ENCODE measurements around the gene HERC6. TPM values are rescaled to one million over a fixed set of nuclear protein-coding genes. Genes with fewer than 3 reads are reported as not detected.

HERC6 gene
- total and polyA plus RNA-seq, 9 of the 15 experiments (the other 6 are each of a cell fraction or from before 2014, with no cell fraction given), result 0.01 to 0.68 (median 0.15) TPM

DNA sequence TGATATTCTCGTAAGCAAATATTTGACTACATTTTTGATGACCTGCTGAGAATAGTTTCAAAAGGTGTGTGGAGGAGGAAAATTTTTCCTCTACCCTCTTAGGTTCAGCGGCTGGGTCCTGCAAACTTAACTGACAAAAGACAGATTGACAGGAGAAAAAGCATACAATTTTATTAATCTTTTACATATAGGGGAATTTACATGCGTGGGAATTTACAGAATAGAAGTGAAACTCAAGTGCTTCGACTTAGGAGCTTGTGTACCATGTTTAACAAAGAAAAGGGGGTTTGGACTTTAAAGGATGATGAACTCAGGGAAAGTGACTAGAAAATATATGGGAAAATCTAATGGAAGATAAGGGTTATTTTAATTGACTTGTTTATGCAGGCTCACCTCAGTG, 2.5 kb downstream of the HERC6 start:
- H3K4me1 ChIP-seq (replicated peaks in 1 of 2; ENCODE audit: control insufficient read depth in 2 of 2, insufficient read depth in 2 of 2, low read length in 2 of 2), result peaks cover 0 to 8% of the 10 kb centered on the region in 2 experiments; a peak in 2 of 5 replicates

DNA sequence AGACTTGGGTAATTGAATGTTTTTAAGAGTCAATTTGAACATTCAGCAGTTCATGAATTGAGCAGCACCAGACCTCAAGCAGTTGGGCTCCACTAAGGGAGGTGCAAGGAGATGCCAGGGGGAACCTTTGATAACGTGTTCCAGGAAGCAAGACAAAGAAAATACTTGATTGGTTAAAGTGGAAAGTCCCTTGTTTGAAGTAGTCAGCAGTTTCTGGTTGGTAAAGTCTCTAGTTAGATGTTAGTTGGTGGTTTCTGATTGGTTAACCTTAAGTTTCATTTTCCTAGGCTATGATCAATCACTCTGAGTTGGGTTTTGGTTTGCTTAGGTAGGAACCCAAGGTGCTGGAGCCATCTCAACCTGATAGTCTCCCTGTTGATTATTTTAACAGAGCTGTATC, 4.0 kb downstream of the HERC6 start:
- Histone ChIP-seq H3K9ac (ENCODE audit: insufficient read depth in 1 of 2, low read depth in 2 of 2, low read length in 2 of 2) (no peak overlapping the region), H4K20me1 (replicated peaks; ENCODE audit: control insufficient read depth, insufficient read depth, low read length) (no peaks in the 10 kb centered on the region), H2AFZ (ENCODE audit: low read depth, low read length) (no peak overlapping the region), H3K4me2 (ENCODE audit: insufficient read depth, low read length) (no peak overlapping the region), H3K4me1 (replicated peaks in 1 of 2; ENCODE audit: control insufficient read depth in 2 of 2, insufficient read depth in 2 of 2, low read length in 2 of 2) (peaks cover 0 to 8% of the 10 kb centered on the region in 2 experiments; a peak in 2 of 5 replicates), H3K27ac (ENCODE audit: extremely low read depth, low read depth, low read length) (no peak overlapping the region), H3K36me3 (ENCODE audit: control insufficient read depth, insufficient read depth, low read length) (no peaks in the 10 kb centered on the region), H3K4me3 (no peak overlapping the region), H3K27me3 (ENCODE audit: control insufficient read depth in 2 of 2, insufficient read depth in 2 of 2, low read length in 2 of 2) (peaks cover 4 to 12% of the 10 kb centered on the region in 2 experiments; a peak in 3 of 5 replicates), H3K79me2 (ENCODE audit: control insufficient read depth, insufficient read depth, low read length) (no peaks in the 10 kb centered on the region), H3K9me1 (ENCODE audit: control insufficient read depth, insufficient read depth, low read length) (no peaks in the 10 kb centered on the region), H3K9me3 (replicated peaks; ENCODE audit: control insufficient read depth, insufficient read depth, low read depth, low read length) (no peaks in the 10 kb centered on the region)
- intact Hi-C loops (cut with micrococcal nuclease) (no loop called here), in situ Hi-C loops (cut with MboI) (no loop called here)
- ChIA-PET POLR2A (no interaction called here), CTCF (ENCODE audit: low intra/inter-chr PET ratio) (no interaction called here)
- no TSS peak for BruUV-seq (replicated peaks)
- FAIRE-seq (no peak), DNase-seq (ENCODE audit: extremely low read depth in 1 of 4, low spot score in 3 of 4) (no peak), ATAC-seq (no peak)
- no peak for TF ChIP-seq MTA1 (IDR thresholded peaks at IDR 0.05; ENCODE audit: borderline replicate concordance)
- TF ChIP-seq DPF2 (IDR thresholded peaks at IDR 0.05), result no peak
- TF ChIP-seq, protein P1, sequence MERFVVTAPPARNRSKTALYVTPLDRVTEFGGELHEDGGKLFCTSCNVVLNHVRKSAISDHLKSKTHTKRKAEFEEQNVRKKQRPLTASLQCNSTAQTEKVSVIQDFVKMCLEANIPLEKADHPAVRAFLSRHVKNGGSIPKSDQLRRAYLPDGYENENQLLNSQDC (CRISPR knock-in tag; IDR thresholded peaks at IDR 0.05), result no peak
- peak; percentile 51 for TF ChIP-seq ZNF316 (IDR thresholded peaks at IDR 0.05)
- no peak for TF ChIP-seq ZNF3 (CRISPR knock-in tag; IDR thresholded peaks at IDR 0.05)
- no peak for TF ChIP-seq ZNF586 (CRISPR knock-in tag; conservative IDR thresholded peaks at IDR 0.05)
- 0% methylated on average over 1 of the region's 1 CpG for WGBS (ENCODE audit: insufficient coverage, low coverage, missing lambda C conversion rate)

More for the DNA sequence above, 2.5 kb downstream of the HERC6 start:
- in situ Hi-C loops (cut with MboI) (no loop called here), intact Hi-C loops (cut with micrococcal nuclease) (no loop called here)
- ChIA-PET POLR2A (no interaction called here), CTCF (ENCODE audit: low intra/inter-chr PET ratio) (no interaction called here)
- Histone ChIP-seq H3K36me3 (ENCODE audit: control insufficient read depth, insufficient read depth, low read length) (no peaks in the 10 kb centered on the region), H3K4me2 (ENCODE audit: insufficient read depth, low read length) (no peak overlapping the region), H3K9me3 (replicated peaks; ENCODE audit: control insufficient read depth, insufficient read depth, low read depth, low read length) (no peaks in the 10 kb centered on the region), H3K79me2 (ENCODE audit: control insufficient read depth, insufficient read depth, low read length) (no peaks in the 10 kb centered on the region), H2AFZ (ENCODE audit: low read depth, low read length) (no peak overlapping the region), H3K4me3 (no peak overlapping the region), H3K27ac (ENCODE audit: extremely low read depth, low read depth, low read length) (no peak overlapping the region), H3K9me1 (ENCODE audit: control insufficient read depth, insufficient read depth, low read length) (no peaks in the 10 kb centered on the region), H3K9ac (ENCODE audit: insufficient read depth in 1 of 2, low read depth in 2 of 2, low read length in 2 of 2) (no peak overlapping the region), H3K27me3 (ENCODE audit: control insufficient read depth in 2 of 2, insufficient read depth in 2 of 2, low read length in 2 of 2) (peaks cover 4 to 12% of the 10 kb centered on the region in 2 experiments; a peak in 3 of 5 replicates), H4K20me1 (replicated peaks; ENCODE audit: control insufficient read depth, insufficient read depth, low read length) (no peaks in the 10 kb centered on the region)
- no peak for ATAC-seq
- no peak for TF ChIP-seq TRIM24 (IDR thresholded peaks at IDR 0.05)
- no peak for TF ChIP-seq HDAC3 (IDR thresholded peaks at IDR 0.05; ENCODE audit: borderline replicate concordance, partially characterized antibody)
- no peak for TF ChIP-seq MAZ (CRISPR knock-in tag; conservative IDR thresholded peaks at IDR 0.05 in 1 of 2, IDR thresholded peaks at IDR 0.05 in 1 of 2)
- no peak for TF ChIP-seq ETV1 (tag; conservative IDR thresholded peaks at IDR 0.05; ENCODE audit: low read depth)
- TF ChIP-seq ZNF436 (CRISPR knock-in tag; IDR thresholded peaks at IDR 0.05), result no peak
- TF ChIP-seq PYGO2 (tag; IDR thresholded peaks at IDR 0.05), result no peak
- no peak for FAIRE-seq
- WGBS (ENCODE audit: insufficient coverage, low coverage, missing lambda C conversion rate), result 20% methylated on average over 4 of the region's 4 CpGs
- no TSS peak for BruUV-seq (replicated peaks)
- no peak for DNase-seq (ENCODE audit: extremely low read depth in 1 of 4, low spot score in 3 of 4)
